Middle frontal gyrus (tissue), 1 donor: ENCODE measurements around the gene HLCS.
A peak's percentile ranks its signal among the peaks of the same experiment; 100 is the strongest.

Experiments used
- DNase-seq: peaks from one replicate; pipeline ENCODE4 v3.0.0-alpha.2; 2015; ENCODE audit warnings: low spot score; ENCODE audit errors: extremely low spot score

HLCS gene

DNA sequence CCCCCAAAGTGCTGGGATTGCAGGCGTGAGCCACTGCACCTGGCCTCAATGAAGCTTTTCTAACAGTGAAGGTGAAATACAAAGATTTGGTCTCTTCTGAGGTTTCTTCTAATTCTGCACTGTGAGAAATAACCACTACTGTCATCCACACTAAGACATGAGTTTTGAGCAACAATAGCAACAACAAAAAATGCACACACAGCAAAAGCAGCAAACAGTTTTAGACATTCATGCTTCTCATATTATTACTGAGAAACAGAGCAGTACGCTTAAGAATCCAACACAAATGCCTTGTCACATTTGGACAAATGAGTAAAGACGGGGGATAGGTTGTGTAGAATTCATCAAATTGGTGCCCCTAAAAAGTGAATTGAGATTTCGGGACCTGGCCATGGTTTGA lies 151.2 kb downstream of the HLCS start:
- no peak for DNase-seq

DNA sequence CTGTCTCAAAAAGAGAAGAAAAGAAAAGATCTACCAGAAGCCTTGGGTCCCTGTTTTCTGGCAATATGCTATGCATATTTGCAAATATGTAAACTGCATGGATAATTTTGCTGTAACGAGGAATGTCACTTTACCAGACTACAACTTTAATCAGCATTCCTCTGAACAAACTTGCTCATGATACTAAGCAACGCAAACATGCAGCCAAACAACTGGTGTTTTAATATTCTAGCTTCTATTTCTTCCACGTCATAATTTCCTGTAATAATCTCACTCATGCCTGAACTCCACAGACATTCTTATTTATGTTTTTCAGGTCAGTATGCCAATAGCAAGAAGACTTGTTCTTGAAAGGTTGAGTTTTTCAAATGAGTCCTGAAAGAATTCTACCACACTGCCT lies 153.4 kb downstream of the HLCS start:
- DNase-seq, result no peak

DNA sequence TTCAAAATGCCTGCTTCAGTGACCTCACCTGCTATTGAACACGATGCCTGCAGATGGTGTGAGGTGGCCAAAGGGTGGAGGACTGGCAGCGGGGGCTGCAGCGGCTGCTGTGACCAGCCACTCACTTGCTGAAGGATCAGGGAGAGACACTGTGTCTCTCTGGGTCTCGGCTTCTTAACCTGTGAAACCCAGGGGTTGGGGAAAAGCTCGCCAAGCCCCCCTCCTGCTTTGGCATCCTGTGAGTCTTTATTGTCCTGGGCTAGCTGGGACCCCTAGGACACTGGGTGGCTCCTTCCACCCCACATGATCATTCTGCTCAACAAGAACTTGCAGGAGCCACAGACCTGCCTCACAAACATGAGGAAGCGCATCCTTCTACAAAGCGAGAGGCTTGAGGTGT lies 154.7 kb downstream of the HLCS start:
- DNase-seq, result no peak

DNA sequence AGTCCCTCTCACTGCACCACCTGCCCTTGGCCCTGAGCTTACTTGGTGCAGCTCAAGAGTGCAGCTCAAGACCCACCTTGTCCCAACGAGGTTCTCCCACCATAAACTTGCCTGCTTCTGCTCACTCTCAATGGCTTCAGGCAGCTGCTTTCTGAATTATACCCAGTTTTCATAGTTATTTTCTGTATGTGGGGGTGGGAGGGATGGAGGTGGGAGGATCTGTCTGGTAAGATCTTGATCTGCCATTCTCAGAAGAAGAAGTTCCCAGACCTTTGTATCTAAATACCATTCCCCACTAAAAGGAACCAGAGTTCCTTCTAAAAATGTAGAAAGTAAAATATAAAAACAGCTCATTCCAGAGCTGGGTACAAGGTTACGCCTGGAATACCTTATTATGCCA lies 156.0 kb downstream of the HLCS start:
- no peak for DNase-seq

DNA sequence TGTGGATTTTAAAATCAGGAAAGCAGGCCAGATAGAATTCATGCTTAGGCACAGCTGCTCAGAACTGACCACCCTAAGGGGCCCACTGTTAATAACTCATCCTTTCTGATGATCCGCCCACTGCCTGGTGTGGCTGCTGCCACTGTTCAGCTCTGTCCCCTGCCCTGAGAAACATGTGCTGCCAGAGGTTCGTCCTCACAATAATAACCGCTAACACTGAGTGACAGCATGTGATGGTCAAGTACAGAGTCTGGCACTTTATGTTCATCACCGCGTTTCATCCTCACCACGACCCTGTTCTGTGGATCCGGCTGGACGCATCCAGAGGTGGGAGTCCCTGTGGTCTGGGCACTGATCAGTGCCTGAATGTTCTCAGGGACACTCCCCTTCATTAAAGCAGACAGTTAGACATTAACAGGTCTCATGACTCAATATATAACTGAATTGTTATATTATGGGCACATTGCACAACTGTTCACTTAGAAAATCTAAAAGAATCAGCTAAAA lies 159.0 kb downstream of the HLCS start:
- DNase-seq, result no peak

DNA sequence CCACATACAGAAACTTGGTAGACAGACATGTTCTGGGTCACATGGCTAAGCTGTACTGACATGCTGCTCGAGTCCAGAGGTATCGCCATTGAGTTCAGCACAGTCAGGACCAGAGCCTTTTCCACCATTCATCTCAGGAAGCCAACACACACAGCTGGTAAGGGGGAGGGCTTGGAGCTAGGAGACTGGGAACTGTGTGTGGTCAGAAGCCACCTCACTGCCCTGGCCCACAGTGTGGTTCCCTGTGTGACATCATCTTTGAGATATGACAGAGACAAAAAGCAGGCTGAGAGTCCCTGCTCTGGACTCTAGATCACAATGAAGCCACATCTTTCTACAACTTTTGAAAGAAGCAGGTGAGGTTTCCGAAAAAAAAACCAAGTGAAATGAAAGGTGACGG lies 160.4 kb downstream of the HLCS start:
- no peak for DNase-seq

DNA sequence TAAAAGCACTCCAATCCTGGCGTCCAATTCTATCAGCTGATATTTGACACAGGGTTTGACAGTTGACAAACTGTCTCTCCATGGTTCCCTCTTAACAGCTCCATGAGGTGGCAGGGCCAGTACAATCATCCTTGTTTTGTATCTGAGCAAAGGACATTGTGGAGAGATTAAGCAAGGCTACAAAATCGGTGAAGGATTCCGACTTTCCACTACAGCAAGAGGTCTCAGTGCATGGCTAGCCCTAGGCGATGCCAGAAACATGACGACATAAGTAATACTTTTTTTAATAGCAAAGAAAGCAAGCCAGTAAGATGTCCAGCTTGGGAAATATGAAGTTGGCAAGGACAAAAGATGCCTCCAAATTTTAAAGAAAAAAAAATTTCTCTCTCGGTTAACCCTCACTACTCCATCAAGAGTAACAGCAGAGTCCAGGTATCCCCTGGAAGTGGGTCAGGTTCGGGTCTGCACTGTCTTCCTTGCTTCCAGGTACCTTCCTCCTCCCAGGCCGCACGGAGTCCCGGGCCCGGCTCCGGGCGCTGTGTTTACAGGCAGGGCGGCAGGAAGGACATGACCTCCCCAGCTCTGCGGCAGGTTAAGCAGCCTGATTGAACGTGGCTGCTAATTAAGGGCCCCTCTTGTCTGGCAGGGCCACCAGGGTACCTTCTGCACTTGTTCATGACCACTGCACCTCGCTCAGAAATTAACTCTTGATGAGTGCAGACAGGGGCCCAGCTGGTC lies 161.4 kb downstream of the HLCS start:
- no peak for DNase-seq

DNA sequence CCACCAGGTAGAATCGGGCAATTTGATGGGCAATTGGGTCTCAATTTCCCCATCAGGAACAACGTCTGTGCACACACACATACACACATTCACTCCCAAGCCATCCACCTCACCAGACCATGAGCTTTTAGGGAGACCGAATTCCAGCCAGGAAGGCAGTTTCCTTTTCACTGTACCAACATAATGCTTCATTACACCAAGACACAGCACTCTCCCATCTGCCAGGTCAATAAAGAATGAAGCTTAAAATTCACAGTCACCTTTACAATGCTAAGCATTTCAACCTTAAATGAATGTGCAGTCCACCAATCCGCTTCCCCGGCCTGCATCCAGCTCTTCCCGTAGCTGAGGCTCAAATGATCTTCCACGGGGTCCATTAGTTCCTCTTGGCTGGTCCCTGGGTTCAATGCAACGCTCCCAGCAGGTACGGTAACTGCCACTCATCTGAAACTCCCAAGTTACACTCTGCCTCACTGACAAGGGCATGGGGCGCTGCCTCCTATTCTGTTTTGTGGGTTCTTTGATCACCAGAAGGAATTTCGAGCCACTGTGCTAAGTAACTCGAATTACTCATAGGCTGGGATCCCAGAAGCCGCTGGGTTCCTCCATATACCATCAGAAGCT lies 162.5 kb downstream of the HLCS start:
- DNase-seq, result no peak

DNA sequence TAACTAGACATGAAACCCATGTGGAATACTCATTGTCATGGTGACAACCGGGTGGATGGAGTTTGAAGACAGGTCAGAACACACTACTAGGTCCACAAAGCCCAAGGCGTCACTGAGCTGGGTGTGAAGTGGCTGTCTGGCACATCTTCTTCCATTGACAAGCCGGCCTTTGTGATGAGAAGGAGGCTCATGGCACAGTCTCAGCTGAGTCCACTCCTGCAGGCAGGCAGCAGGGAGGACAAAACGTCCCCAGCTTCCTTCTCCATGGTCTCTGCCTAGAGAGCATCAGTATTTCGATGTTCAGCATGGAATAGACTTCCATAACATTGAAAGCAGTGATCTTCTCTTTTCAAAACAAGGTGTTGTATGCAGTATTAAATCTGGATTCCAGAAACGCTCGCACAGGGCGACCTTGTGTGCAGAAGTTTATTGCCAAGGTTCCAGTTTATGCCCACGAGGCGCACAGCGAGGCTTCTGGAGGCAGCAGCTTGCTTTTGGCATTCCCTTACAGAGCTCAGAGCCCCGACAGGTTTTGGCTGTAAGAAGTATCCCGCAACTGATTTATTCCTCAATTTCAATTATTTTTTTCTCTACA lies 163.3 kb downstream of the HLCS start:
- DNase-seq, result peak; percentile 16

DNA sequence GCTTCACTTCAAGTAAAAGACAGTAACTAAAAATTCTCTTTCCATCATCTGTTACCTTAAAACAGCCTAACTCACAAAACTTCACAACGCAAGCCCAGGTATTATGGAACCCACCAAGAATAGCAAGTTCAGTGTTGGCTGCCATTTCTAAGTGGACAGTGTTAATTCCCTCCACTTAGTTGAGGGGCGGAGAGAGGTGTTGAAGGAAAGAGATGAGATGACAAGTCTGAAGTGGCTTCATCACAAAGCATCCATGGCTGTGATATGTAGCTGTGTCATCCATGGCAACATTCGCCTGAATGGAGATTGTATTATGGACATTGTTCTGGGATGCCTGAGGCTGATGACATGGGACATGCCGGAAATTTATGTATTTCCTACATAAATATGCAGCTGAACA lies 165.7 kb downstream of the HLCS start:
- no peak for DNase-seq

DNA sequence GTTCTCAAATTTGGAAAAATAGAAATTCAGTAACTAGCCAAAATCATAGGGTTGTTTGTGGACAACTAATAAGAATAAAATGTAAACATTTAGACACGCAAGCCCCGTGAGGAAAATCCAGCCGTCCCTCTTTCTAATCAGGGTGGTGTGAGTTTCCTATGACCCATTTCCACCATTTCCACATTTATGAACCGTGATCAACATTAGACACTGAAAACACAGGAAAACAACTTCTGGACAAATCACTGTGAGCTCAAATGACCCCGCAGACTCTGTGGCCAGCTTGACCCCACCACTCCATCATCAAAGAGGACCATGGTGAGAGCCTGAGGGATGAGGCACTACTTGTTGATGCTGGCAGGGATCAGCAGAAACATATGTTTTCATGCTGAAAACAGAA lies 166.6 kb downstream of the HLCS start:
- DNase-seq, result no peak

DNA sequence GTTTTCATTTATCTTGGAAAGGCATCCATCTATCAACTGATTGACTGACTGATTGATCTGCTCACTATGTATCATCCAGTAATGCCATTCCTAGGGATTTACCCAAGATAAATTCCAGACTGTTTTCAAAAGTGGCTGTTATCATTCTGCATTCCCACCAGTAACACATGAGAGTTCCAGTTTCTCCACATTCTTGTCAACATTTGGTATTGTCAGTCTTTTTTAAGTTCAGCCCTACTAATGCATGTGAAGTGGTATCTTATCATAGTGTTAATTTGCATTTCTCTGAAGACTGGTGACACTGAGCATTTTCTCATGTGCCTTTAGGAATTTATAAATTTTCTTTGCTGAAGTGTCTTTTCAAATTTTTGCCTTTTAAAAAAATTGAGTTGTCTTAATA lies 168.0 kb downstream of the HLCS start:
- no peak for DNase-seq

DNA sequence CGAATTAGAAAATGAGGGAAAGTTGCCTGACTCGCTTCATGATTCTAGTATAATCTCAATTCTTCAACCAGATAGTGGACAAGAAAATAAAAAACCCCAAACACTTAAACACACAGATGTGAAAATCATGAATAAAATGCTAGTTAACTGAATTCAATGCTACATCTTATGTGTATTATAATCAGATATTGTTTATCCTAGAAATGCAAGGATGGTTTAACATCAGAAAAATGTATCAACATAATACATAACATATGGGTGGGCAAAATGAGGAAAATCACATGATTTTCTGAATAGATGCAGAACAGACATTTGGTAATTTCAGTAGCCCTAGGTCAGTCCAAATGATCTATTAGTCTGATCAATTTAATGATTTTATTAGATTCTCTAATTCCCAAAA lies 170.4 kb downstream of the HLCS start:
- DNase-seq, result no peak

DNA sequence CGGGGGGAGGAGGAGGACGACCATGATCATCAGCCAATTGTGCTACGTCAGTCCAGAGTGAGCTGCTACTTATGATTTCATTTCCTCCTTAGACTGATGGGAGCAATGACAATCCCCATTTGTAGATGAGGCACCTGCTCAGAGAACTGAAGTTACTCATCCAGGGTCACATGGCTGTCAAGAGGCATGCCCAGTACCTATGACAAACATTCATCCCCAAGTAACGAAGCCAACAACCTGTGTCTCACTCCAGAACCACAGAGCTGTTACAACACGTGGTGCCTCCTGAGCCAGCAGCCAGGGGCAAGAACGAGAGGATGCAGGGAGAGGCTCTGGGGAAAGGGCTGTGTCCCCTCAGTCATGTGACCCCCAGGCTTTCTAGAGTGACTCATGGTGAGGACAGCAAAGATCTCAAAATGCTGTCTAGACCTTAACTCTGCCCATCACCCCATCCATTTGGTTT lies 173.9 kb downstream of the HLCS start:
- DNase-seq, result no peak

DNA sequence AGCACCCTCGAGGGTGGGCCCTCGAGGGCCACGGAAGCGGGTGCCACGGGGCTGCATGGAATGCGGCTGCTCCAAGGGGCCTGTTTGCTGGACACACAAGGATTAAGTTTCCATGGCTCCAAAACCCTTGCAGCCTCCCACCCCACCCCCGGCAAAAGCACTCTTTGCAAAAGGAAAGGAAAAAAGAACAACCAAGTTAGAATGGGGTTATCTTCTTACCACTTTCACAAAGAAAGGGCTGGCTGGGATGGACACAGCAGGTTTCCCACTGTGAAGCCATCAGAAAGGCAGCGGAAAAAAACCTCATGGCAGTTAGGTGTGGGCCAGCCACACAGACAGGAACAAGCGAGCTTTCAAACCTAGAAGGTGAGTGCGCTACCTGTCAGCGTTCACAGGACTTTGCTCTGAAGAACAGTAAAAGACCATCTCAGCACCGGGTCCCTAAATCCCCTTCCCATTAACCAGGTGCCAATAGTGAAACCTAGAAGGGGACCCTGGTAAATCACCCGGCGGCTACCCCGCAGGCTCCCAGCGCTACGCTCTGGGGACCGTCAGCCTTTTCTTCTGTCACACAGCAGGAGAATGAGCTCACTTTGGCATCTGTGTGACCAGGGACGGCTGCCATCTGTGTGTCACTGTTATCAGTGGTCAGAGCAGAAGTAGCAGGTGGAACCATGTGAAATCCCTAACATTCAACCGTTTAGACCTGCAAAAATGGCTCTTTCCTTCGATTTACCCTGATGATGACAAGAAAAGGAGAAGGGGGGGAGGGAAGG lies 174.6 kb downstream of the HLCS start:
- DNase-seq, result no peak

DNA sequence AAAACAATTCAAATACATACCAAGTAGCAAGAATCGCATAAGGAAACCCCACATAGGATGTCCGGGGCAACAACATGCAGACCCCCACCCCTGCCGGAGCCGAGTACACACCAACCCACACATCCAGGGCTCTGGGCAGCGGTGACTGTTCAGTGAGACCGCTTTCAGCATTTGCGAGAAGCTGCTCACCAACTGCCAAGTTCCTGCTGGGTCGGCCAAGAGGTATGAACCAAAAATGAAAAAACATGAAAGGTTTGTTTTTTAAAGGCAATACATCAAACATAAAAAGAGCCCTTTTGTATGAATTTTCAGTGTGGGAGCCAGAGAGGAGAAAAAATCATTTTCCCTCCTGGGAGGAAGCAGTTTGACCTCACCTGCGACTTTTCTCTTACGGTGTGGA lies 175.3 kb downstream of the HLCS start:
- DNase-seq, result no peak

DNA sequence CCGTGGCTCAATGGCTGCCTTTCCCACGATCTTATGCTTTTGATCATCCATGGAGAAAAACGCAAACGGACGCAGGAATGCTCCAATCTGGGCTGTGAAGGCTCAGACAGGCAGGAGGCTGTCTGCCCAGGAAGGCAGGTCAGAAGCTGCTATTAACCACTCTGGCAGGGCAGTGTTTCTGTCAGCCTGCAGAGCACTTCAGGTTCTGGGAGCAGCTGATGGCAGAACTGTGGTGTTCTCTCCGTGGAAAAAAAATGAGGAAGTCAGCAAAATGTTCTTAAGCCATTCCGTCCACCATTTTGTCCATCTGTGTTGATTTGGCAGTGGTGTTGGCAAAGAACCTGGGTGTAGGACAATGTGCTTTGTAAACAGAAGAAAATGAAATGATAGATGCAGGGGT lies 175.9 kb downstream of the HLCS start:
- DNase-seq, result no peak

DNA sequence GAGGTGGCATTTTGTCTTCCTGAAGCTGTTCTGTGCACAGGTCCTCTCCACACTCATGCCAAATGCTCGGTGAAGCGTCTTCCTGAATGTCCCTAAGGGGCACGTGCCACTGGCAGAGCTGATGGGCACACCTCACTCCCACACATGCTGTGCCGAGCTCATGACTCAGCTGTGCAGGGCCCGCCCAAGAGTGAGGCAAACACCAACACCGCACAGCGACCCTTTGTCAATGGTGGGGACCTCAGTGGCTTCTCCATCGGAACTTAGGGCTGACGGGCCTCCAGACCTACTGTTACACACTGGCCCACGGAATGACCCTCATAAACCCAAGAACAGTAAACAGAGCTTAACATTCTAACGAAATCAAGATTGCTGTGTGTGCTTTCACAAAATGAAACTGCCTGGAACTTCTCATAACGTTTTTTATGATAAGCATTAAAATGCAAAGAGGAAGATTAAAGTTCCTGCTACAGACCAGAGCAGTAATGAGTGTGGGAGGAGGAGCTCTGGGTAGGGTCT lies 178.3 kb downstream of the HLCS start:
- DNase-seq, result no peak

DNA sequence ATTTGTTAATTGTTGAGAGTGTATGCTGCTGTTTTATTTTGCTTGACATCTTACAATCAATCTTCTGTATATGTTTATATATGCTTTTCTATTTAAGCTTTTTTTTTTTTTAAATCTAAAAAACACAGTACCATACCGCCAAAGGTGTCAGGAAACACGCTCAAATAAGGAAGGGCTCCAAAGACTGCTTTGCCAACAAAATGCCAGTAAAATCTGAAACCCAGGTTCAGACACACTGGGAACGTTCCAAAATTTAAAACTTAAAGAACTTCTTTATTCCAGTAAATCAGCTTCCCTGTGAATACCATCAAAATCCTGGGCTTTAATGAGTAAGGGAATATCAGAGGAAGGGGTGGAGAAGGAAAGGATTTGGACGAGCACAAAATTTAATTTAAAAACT lies 180.3 kb downstream of the HLCS start:
- DNase-seq, result no peak

DNA sequence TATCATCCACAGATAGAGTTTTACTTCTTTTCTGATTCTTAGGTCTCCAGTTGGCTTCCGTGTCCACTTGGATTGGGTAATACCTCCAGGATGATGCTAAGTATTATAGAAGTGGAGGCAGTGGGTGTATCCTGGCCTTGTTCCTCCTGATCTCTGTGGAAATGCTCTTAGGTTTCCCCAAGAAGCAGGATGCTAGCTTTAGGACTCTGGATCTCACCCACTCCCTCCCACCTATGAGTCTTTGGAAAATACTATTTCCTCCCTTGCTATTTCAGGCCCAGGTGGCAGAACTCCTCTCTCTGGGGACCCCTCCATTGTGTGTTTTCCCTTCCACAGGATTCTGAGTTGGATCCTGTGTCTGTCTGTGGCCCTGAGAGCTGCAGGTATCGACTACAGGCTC lies 180.9 kb downstream of the HLCS start:
- DNase-seq, result no peak

DNA sequence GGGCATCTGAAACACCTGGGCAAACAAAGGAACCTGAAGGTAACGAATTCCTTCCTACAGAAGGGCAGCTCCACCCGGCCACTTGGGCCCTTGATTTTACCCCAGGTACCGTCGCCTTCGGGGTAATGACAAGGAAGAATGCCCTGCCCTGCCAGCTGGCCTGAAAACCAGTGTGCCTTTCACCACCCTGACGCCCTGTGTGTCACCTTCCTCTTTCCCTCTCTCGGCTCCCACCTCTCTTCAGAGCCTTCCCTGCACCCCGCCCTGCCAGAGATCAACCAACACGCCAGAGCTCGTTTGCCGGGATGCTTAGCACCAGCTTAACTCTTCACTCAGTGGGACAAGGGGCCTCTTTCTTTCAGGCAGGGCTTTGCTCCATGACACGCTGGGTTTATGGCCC lies 181.5 kb downstream of the HLCS start:
- DNase-seq, result no peak
